ENCODE results near the gene TMEM117. TPM values are rescaled to one million over a fixed set of nuclear protein-coding genes. Genes with fewer than 3 reads are reported as not detected.

TMEM117 gene
- total and polyA plus RNA-seq, 8 donors = 1.9 to 52.5 (median 8.0) TPM

GRCh38 chr12:43852744-43853143, 16.9 kb downstream of the TMEM117 start:
- H3K27ac ChIP-seq = no peak overlapping the region
- intact Hi-C loops (cut with DNase I; ENCODE audit: low total_unique reads) = no loop called here
- 77 to 97% (median 90%) methylated on average over 1 of the region's 1 CpG for WGBS, 5 donors

GRCh38 chr12:43856972-43857371, 21.1 kb downstream of the TMEM117 start:
- no peak for TF ChIP-seq POLR2A (IDR thresholded peaks at IDR 0.05)
- intact Hi-C loops (cut with DNase I; ENCODE audit: low total_unique reads) = no loop called here
- no peaks in the 10 kb centered on the region for H3K9me3 ChIP-seq
- no peak overlapping the region for H3K27ac ChIP-seq
- H3K27me3 ChIP-seq = no peaks in the 10 kb centered on the region
- peak in 1 of 2 donors; percentile 15 for DNase-seq
- H3K36me3 ChIP-seq = no peaks in the 10 kb centered on the region
- H3K4me3 ChIP-seq = no peak overlapping the region
- H3K4me1 ChIP-seq = peaks cover 0 to 10% (median 5%) of the 10 kb centered on the region in 4 donors
- 84 to 92% (median 88%) methylated on average over 2 of the region's 2 CpGs for WGBS, 5 donors

More at GRCh38 chr12:43852744-43853143, 16.9 kb downstream of the TMEM117 start:
- no peak for DNase-seq
- Histone ChIP-seq H3K4me3 (no peak overlapping the region), H3K4me1 (peaks cover 0 to 2% (median 0%) of the 10 kb centered on the region in 4 donors), H3K9me3 (peaks cover 0 to 6% (median 0%) of the 10 kb centered on the region in 4 donors), H3K27me3 (no peaks in the 10 kb centered on the region), H3K36me3 (peaks cover 0 to 6% (median 2%) of the 10 kb centered on the region in 4 donors)
- no peak for TF ChIP-seq POLR2A (IDR thresholded peaks at IDR 0.05)
- no peak for TF ChIP-seq EP300 (IDR thresholded peaks at IDR 0.05)
- TF ChIP-seq POLR2AphosphoS5 (IDR thresholded peaks at IDR 0.05) = no peak
- no peak for TF ChIP-seq CTCF (IDR thresholded peaks at IDR 0.05)

- no peaks in the 10 kb centered on the region for H3K27me3 ChIP-seq
- H3K27ac ChIP-seq = no peak overlapping the region
- TF ChIP-seq CTCF (IDR thresholded peaks at IDR 0.05) (no peak), POLR2A (IDR thresholded peaks at IDR 0.05) (no peak), POLR2AphosphoS5 (IDR thresholded peaks at IDR 0.05) (no peak), EP300 (IDR thresholded peaks at IDR 0.05) (no peak)
- intact Hi-C loops (cut with DNase I; ENCODE audit: low total_unique reads) = no loop called here
- DNase-seq = no peak
- H3K4me3 ChIP-seq = no peak overlapping the region
- H3K36me3 ChIP-seq = no peaks in the 10 kb centered on the region
- H3K4me1 ChIP-seq = peaks cover 0 to 18% (median 7%) of the 10 kb centered on the region in 4 donors
- no peaks in the 10 kb centered on the region for H3K9me3 ChIP-seq
- WGBS, 5 donors = 84 to 89% (median 85%) methylated on average over 7 of the region's 7 CpGs
Measured at GRCh38 chr12:43858096-43858495, 22.2 kb downstream of the TMEM117 start.

- H3K9me3 ChIP-seq = no peaks in the 10 kb centered on the region
- TF ChIP-seq POLR2AphosphoS5 (IDR thresholded peaks at IDR 0.05) = no peak
- no peak for TF ChIP-seq EP300 (IDR thresholded peaks at IDR 0.05)
- TF ChIP-seq POLR2A (IDR thresholded peaks at IDR 0.05) = no peak
- TF ChIP-seq CTCF (IDR thresholded peaks at IDR 0.05) = no peak
- no peaks in the 10 kb centered on the region for H3K27me3 ChIP-seq
- DNase-seq = no peak
- H3K4me3 ChIP-seq = no peak overlapping the region
- H3K36me3 ChIP-seq = no peaks in the 10 kb centered on the region
- 92 to 94% (median 93%) methylated on average over 6 of the region's 6 CpGs for WGBS, 5 donors
- H3K27ac ChIP-seq = no peak overlapping the region
- H3K4me1 ChIP-seq = peaks cover 0 to 16% (median 7%) of the 10 kb centered on the region in 4 donors
- intact Hi-C loops (cut with DNase I; ENCODE audit: low total_unique reads) = no loop called here
Measured at GRCh38 chr12:43858991-43859390, 23.1 kb downstream of the TMEM117 start.

GRCh38 chr12:43861015-43861839, 25.3 kb downstream of the TMEM117 start:
- no peak for TF ChIP-seq CTCF (IDR thresholded peaks at IDR 0.05)
- no peak for TF ChIP-seq EP300 (IDR thresholded peaks at IDR 0.05)
- TF ChIP-seq POLR2A (IDR thresholded peaks at IDR 0.05) = no peak
- TF ChIP-seq POLR2AphosphoS5 (IDR thresholded peaks at IDR 0.05) = no peak
- H3K36me3 ChIP-seq = peaks cover 0 to 3% (median 0%) of the 10 kb centered on the region in 4 donors
- H3K4me1 ChIP-seq = peaks cover 0 to 16% (median 7%) of the 10 kb centered on the region in 4 donors
- WGBS, 5 donors = 63 to 76% (median 74%) methylated on average over 7 of the region's 7 CpGs
- H3K27me3 ChIP-seq = no peaks in the 10 kb centered on the region
- no peaks in the 10 kb centered on the region for H3K9me3 ChIP-seq
- H3K27ac ChIP-seq = no peak overlapping the region
- intact Hi-C loops (cut with DNase I; ENCODE audit: low total_unique reads) = no loop called here
- no peak for DNase-seq
- H3K4me3 ChIP-seq = no peak overlapping the region

Data from stomach (tissue), 9 donors.